ENCODE data around the gene RNLS.

Gene RNLS

DNA sequence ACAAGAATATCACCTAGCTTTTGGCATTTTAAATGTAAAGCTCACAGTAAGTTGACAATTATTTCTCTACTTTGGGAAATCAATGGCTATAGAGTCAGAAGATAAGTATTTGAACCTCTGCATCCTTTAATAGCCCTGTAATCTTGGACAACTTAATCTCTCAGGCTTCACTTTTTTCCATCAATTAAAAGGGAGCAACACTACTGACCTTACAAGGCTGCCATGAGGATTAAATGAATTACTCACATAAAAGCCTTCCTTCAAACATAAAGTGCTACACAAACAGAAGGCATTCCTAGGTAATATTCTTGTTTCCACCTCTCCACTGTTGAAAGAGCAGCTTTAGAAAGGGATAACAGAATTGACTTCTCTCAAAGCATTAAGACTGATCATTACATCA is 266.0 kb downstream of the RNLS start:
- TF ChIP-seq, protein P1, sequence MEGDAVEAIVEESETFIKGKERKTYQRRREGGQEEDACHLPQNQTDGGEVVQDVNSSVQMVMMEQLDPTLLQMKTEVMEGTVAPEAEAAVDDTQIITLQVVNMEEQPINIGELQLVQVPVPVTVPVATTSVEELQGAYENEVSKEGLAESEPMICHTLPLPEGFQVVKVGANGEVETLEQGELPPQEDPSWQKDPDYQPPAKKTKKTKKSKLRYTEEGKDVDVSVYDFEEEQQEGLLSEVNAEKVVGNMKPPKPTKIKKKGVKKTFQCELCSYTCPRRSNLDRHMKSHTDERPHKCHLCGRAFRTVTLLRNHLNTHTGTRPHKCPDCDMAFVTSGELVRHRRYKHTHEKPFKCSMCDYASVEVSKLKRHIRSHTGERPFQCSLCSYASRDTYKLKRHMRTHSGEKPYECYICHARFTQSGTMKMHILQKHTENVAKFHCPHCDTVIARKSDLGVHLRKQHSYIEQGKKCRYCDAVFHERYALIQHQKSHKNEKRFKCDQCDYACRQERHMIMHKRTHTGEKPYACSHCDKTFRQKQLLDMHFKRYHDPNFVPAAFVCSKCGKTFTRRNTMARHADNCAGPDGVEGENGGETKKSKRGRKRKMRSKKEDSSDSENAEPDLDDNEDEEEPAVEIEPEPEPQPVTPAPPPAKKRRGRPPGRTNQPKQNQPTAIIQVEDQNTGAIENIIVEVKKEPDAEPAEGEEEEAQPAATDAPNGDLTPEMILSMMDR (IDR thresholded peaks at IDR 0.05; ENCODE audit: control insufficient read depth, insufficient read depth, low read depth, low read length, missing control alignments) = no peak
- no peak for DNase-seq (ENCODE audit: low read depth)
- H3K4me3 ChIP-seq (ENCODE audit: control insufficient read depth, low read depth, low read length) = no peak overlapping the region

DNA sequence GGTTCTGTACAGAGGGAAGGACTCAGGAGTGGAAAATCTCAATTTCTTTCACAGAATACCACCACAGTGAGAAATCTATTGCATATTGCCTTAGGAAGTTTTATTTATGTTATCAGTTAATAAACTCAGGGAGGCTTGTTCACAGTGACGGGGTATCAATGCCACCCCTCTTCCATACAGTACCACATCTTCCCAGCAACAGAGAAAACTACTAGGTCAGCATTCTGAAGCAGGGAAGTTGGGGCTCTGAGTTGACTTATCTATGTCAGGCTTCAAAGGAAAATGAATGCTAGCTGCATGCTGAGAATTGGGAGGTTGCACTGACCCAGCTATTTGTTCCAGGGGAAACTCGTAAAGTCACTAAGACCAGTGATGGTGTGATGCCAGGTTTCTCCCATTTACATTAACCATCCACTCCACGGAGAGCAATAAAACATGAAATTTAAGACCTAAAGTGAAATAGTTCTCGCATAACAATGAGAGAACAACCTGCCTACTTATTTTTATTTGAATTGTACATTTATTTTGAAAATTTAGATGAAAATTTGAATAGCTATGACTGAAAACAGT is 266.7 kb downstream of the RNLS start:
- no peak for DNase-seq (ENCODE audit: low read depth)
- TF ChIP-seq, protein P1 (IDR thresholded peaks at IDR 0.05; ENCODE audit: control insufficient read depth, insufficient read depth, low read depth, low read length, missing control alignments) = no peak
- H3K4me3 ChIP-seq (ENCODE audit: control insufficient read depth, low read depth, low read length) = no peak overlapping the region

DNA sequence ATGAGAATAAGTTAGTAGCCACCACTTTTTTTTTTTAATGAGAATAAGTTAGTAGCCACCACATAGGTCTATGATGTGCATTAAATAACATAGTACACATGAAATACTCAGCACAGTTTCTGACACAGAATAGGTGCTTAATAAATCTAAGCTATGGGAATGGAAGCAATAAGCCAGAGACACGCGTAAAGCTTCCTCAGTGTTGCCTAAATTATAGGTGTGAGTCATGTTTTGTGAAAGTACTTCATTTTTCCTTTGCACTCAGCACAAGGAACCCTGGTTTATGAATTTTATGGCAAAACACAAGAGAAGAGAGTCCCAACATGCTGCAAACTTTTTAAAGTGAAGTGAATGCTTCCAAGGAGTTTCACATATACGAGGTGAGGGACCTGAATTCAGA is 267.4 kb downstream of the RNLS start:
- DNase-seq (ENCODE audit: low read depth) = no peak
- TF ChIP-seq, protein P1 (IDR thresholded peaks at IDR 0.05; ENCODE audit: control insufficient read depth, insufficient read depth, low read depth, low read length, missing control alignments) = no peak
- no peak overlapping the region for H3K4me3 ChIP-seq (ENCODE audit: control insufficient read depth, low read depth, low read length)

DNA sequence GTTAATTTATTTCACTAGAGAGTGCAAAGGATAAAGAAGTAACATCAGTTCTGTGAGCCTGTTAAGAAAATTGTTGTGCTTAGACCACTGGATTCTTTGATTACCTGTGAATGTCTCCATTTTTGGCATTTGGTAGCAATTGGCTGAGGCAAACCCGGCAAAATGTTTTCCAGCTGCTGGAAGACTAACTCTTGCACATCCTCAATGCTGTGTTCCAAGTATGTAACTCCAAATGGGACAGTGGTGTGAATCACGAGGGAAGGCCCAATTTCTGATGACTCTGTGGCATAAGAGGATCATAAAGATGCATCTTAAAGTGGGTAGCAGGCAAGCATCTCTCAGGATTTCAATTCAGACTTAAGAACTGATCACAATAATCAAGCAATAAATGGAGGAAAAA is 268.8 kb downstream of the RNLS start:
- TF ChIP-seq, protein P1 (IDR thresholded peaks at IDR 0.05; ENCODE audit: control insufficient read depth, insufficient read depth, low read depth, low read length, missing control alignments) = no peak
- DNase-seq (ENCODE audit: low read depth) = no peak
- no peak overlapping the region for H3K4me3 ChIP-seq (ENCODE audit: control insufficient read depth, low read depth, low read length)

DNA sequence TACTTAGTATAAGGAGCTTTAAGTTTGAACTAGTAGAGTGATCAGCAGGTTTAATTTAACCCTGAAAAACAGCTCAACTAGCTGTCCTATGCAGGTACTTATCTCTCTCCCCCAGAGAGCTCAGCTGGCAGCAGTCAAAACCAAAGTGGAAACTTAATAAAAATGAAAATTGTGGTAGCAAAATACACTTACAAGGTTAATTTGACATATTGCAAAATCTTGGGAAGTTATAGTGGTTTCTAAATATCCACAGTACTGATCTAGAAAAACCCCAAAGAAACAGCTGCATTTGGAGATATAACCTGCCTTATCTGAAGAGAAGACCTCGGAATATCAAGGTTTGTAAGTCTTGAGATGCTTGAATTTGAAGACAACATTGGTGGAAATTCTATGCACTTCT is 269.2 kb downstream of the RNLS start:
- TF ChIP-seq, protein P1 (IDR thresholded peaks at IDR 0.05; ENCODE audit: control insufficient read depth, insufficient read depth, low read depth, low read length, missing control alignments) = no peak
- no peak for DNase-seq (ENCODE audit: low read depth)
- H3K4me3 ChIP-seq (ENCODE audit: control insufficient read depth, low read depth, low read length) = no peak overlapping the region

DNA sequence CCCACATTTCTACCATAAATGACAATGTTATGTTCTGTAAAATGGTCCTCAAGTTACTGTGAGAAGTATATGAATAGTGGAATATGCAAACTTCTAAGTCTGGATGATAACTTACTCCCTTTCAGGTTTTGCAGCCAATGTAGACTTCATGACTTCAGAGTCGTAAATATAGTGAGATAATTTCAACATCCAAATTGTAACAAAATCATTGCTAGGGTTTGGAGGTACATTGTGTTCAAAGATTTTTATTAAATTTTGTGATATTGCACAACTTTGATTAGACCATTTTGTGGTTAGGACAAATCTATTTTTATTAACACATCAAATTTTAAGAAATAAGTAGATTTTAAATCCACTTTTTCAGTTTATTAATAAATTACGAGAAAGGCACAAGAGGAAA is 270.3 kb downstream of the RNLS start:
- H3K4me3 ChIP-seq (ENCODE audit: control insufficient read depth, low read depth, low read length) = no peak overlapping the region
- no peak for DNase-seq (ENCODE audit: low read depth)
- TF ChIP-seq, protein P1 (IDR thresholded peaks at IDR 0.05; ENCODE audit: control insufficient read depth, insufficient read depth, low read depth, low read length, missing control alignments) = no peak

DNA sequence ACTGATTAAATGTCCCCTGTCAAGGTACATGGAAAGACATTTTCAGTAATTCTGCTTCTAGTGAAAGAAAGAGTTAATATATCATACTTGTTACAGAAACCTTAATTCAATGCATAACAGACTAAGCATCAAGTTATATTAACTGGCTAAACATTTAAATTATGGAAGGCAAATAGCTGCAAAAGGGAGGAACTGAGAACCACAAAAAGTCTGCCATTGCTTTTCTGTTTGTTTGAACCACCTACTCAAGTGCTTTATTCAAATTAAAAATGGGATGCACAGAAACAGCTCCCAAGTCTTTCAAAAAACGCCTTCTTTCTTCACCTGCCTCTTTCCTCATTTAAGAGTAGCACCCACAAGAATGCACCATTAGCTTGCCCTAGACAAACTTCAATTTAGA is 271.9 kb downstream of the RNLS start:
- H3K4me3 ChIP-seq (ENCODE audit: control insufficient read depth, low read depth, low read length) = no peak overlapping the region
- no peak for DNase-seq (ENCODE audit: low read depth)
- TF ChIP-seq, protein P1 (IDR thresholded peaks at IDR 0.05; ENCODE audit: control insufficient read depth, insufficient read depth, low read depth, low read length, missing control alignments) = no peak

Measured in AG09309 (cell line).